Measurements from ENCODE around the gene SST.
"Not testable (repeated sequence)": the region's sequence is repeated elsewhere in the genome, so short reads cannot be mapped to it uniquely, and the experiment has no call there.

SST gene

GRCh38 chr3:187681756-187682155, 11.6 kb upstream of the SST start:
- peak; percentile 33 to 61 for DNase-seq

DNA sequence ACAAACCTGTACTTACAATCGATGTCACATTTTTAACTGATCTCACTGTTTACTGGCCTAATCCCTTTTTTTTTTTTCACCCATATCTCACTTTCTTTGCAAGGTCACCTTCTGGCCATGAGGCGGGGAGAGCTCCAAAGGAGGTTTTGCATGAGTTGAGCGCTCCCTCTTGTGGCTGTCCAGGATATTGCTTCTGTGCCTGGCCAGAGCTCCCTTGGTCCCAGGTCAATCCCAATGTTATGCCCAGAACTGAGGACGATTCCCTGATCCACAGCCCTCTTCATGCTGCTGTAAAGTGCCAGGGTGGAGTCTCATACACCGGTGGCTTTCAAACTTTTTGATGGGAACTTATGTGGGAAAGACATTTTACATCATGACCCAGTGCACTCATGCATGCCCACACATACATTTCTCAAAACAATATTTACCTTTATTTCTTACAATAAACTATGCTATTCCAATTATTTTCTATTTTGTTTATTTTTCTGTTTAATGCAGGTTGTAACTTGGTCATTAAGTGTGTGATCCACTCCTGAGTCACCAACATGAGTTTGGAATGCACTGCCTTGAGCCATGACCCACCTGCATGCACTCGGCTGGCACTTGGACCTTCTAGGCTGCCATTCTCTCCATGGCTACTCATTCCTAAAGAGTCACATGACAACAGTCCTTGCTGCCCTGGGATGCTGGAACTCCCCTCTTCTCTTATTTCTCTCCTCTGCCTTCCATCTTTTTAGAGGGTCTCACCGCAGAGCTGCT, 9.6 kb upstream of the SST start:
- peak; percentile 89 to 95 for DNase-seq

- peak; percentile 76 to 83 for DNase-seq
Observed at GRCh38 chr3:187678726-187679268, 8.6 kb upstream of the SST start.

DNA sequence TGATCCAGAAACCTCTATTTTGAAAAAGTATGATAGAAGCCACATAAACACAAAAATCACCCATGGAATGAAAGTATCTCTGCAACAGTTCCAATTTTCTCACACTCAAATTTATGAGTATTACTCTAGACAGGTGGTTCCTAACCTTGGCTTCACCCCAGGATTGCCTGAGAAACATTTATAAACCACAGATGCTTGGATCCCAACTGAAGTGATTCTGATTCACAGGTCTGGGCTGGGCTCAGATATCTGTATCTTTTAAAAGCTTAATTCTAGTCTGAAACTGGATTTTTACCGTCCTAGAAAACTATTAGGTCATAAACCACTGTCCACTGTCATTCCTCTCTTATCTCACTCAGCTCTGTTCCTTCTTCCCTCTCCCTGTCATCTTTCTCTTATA, 7.4 kb upstream of the SST start:
- DNase-seq = no peak

DNA sequence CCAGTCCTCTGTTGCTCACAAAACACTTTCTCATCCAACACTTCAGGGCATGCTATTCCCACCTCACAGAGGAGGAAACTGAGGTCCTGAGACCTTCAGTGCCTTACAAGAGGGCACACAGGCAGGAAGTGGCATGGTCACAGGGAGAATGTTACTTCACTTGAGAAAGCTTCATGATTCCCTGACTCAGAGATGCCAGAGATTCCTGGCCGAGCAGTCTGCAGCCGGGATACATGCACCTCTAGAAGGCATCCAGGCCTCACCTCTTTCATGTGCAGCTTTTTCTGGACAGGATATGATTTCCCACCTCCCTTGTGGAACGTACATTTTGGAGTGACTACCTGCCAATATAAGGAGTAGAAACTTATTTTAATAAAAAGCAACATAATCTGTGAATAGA, 2.8 kb upstream of the SST start:
- no peak for DNase-seq

DNA sequence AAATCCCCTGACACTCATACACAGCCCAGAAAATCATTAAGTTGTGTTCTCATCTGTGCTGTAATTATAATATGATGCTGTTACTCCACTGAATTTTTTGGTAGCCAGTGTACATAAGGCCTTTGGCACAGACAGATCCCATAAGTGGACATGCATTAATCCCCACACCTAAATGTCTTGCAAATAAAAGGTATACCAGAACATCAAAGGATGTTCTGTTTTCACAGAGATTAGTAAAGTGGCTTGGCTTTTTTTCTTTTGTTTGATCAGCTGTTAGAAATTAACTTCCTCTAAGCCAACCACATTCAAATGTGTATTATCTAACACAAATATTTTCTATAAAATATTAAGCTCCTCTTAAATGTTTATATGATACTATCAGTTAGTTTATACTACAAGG, 2.7 kb downstream of the SST start:
- DNase-seq = no peak

DNA sequence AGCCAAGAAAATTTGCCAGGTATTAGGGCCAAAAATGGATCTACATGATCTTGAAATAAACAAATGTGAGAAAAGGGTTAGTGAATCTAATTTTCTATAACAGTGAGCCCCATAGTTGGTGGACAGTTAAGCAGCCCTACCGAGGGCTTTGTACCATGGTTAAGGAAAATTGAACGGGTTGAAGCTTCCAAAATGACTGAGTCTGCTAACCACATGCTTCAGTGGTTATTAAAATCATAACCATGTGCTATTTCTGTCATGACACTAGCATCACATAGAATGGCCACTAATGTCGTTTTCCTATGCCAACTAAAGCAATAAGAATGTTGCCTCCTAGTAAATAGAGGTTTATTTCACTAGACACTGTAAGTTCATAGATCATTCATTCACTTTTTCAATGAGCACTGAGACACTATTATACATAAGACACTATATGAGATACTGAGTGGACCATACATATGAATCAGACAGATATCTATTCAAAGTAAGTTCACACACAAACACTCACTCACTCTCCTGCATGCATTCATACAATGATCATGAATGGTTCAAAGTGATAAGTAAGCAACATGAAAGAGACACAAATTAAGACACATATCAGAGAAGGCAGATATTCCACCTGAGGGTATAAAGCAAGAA, 4.3 kb downstream of the SST start:
- no peak for DNase-seq

- no peak for DNase-seq
Observed at GRCh38 chr3:187665010-187665409, 5.2 kb downstream of the SST start.

DNA sequence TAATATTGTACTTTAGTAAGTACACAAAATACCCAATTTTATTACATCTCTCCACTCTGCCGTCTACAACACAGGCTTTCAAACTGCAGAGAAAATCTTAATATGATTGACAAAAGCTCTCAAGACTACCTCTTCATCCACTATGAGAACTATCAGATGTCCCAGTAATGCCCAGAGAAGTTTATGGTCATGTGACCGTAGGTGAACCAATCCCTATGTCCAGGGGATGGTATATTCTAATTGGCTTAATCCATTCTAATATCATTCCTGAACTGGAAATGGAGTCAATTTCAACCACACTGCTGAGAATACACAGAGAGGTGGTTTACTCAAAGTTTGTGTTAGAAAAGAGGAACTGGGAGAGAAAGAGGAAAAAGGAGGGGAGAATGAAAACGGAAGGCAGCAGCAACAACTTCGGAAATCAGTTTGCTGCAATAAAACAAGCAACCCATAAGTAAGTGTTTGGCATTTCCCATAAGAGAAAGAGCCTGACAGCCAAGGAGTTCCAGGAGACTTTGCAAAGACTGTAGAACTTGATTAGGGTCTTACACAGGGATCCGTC, 7.3 kb downstream of the SST start:
- DNase-seq = no peak

DNA sequence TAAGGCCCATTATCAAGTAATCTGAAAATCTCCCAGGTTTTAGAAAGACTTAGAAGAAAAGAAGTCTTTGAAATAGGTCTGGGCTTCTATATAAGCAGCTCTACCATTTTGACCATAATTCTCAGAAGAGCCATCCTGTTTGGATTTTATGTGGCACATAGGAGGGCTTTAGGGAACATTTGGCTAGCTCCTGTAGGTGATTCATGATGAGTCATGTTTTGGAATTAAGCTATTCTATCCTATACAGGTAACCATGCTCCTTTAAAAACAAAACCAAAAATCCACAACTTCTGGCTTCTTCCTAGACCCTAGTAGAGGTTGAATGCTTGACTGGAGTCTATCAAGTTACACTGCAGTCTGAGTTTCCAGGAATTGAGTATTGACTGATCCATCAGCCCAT, 8.9 kb downstream of the SST start:
- no peak for DNase-seq

- no peak for DNase-seq
Observed at GRCh38 chr3:187651282-187651681, 18.9 kb downstream of the SST start.

GRCh38 chr3:187648177-187648576, 22.0 kb downstream of the SST start:
- no peak for DNase-seq

GRCh38 chr3:187646906-187647660, 23.1 kb downstream of the SST start:
- DNase-seq = no peak

DNA sequence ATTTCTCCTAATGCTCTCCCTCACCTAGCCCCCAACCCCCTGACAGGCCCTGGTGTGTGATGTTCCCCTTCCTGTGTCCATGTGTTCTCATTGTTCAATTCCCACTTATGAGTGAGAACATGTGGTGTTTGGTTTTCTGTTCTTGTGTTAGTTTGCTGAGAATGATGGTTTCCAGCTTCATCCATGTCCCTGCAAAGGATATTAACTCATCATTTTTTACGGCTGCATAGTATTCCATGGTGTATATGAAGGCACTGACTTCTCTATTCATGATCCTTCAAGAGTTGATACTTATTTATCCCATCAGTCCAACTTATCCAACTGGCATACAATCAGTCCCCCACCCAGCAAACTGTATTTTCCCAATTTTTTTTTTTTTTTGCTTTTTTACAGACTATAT, 24.8 kb downstream of the SST start:
- not testable (repeated sequence) for DNase-seq

DNA sequence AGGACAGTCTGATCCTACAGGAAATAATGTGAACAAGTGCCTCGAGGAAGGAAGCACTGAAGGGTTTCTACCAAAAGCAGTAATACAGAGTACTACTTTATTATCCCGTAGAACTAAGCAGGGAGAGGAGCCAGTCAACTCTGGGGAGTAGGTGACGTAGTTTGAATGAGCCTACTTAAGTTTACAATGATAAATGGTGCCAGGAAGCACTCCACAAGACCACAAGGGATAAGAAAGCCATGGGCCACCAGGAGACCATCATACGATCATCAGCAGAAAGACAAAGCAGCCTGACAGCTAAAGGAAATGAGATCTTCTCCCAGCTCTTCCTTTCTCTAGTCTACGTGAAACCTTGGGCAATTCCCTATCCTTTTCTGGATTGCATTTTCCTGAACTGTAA, 27.3 kb downstream of the SST start:
- DNase-seq = no peak

- DNase-seq = no peak
Observed at GRCh38 chr3:187641320-187642016, 28.7 kb downstream of the SST start.

DNA sequence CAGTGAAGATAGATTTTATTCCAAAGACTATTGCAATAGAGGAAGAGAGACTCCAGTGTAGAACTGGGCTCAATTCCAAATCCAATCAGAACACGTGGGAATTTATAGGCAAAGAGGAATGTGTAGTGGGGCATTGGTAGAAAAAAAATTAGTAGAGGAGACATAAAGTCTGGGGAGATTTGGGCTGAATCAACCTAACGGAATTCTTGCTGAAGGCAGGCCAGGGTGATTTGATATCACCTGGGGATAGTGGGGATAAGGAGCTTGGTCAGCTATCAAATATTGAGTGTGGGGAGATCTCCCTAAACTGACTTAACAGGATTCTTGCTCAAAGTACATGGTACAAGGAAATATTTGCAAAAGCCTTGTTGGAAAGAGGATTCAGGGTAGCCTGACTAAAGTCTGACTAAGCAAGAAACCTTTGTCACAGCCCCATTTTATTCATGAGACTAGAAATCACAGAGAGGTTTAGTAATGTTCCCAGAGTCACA, 29.6 kb downstream of the SST start:
- no peak for DNase-seq

DNA sequence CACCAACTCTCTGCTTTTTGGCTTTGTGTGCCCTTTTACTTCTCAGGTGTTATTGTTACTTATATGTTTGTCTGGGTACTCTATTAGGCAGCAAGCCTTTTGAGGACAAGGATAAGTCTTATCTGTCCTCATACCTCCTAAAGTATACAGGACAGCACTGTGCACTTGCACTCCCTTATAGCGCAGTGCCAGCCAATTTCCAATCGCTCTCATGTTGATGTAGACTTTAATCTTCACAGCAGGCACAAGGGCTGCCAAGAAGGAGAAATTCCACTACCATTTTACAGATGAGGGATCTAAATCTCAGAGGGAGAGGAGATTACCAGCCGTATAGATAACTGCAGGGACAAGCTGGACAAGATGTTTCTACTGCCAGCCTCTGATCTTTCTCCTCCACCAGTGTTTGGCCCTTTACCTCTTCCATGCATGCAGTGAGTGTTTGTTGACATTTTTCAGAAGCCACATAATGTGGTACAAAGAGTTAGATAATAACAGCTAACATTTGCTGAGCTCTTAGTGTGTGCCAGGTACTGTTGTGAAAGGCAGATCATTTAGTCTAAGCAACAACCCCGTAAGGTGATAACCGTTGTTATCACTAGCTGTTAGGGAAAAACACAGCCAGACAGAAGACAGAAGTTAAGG, 30.1 kb downstream of the SST start:
- DNase-seq = no peak

DNA sequence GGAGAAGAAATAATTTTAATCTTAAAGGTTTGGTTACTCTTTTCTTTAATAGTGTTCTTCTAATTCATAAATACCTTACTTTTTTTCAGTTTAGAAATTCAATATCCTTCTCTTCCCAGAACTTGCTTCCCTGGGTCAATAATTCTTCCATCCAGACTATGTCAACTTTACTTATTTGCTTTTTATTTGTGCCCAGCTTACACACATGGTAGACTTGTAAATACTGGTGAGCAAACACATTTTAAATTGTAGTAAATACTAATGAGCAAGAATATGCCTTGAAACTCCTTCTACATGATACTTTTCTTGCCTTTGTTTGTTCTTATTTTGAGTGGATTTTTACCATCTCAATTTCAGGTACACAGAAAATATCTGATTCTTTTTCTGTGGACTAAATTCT, 33.7 kb downstream of the SST start:
- no peak for DNase-seq

GRCh38 chr3:187630404-187630803, 39.8 kb downstream of the SST start:
- DNase-seq = no peak

- DNase-seq = no peak
Observed at GRCh38 chr3:187629711-187630110, 40.5 kb downstream of the SST start.

DNA sequence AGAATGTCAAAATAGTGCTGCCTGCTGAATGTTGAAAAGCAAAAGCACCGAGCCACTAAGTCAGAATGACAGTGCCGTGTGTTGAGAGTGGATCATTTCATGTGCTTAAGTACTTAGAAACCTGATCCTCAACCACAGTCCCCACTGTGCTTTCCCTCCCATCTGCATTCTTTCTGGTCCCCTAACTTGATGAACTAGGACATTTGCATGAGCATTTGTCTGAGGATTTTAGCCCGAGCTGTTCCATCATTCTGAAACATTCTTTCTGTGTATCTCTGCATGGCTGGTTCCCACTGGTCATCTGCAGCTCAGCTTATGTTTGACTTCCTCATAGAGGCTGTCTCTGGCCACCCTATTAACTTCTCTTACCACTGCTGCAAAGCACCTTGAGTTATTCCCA, 42.0 kb downstream of the SST start:
- DNase-seq = peak; percentile 89 to 96
